Activated CD4-positive, alpha-beta T cell treated with anti-CD3 and anti-CD28 coated beads, Interleukin-2, amount 10 ng/mL, durations not matched to agents 7 days and 5 days (primary cell): Measurements from ENCODE around the gene SLCO3A1. TPM values are rescaled to one million over a fixed set of nuclear protein-coding genes. Genes with fewer than 3 reads are reported as not detected.

Experiments used
- CTCF ChIA-PET: fragments of 350-600 bp; sonication (Branson Sonifier 250); formaldehyde crosslinking; loops from one replicate; lab custom pipeline; 2021; ENCODE audit warnings: antibody characterized with exemption; lab: Charles Lee
- POLR2A ChIA-PET: fragments of 350-600 bp; sonication (Branson Sonifier 250); formaldehyde crosslinking; loops from one replicate; lab custom pipeline; 2021; ENCODE audit warnings: antibody characterized with exemption; lab: Charles Lee
- DNase-seq: peaks from one replicate; pipeline ENCODE4 v3.0.0-alpha.2; 2020
- H3K27ac Mint-ChIP-seq: one replicate; pipeline ENCODE4 v1.8.0; 2021; ENCODE audit warnings: mild to moderate bottlenecking, moderate library complexity, mixed read lengths
- H3K27me3 Mint-ChIP-seq: one replicate; pipeline ENCODE4 v1.8.0; 2021; ENCODE audit warnings: mixed read lengths
- H3K36me3 Mint-ChIP-seq: one replicate; pipeline ENCODE4 v1.8.0; 2021; ENCODE audit warnings: low read depth, mixed read lengths
- H3K4me1 Mint-ChIP-seq: one replicate; pipeline ENCODE4 v1.8.0; 2021; ENCODE audit warnings: mixed read lengths
- H3K4me3 Mint-ChIP-seq: one replicate; pipeline ENCODE4 v1.8.0; 2021; ENCODE audit warnings: mild to moderate bottlenecking, moderate library complexity, mixed read lengths
- H3K9me3 Mint-ChIP-seq: one replicate; pipeline ENCODE4 v1.8.0; 2021; ENCODE audit warnings: mixed read lengths
- total RNA-seq, 2 experiments: library from RNA; stranded (reverse); gene quantifications; one replicate each; pipeline ENCODE4 v1.2.3, GENCODE V29; 2021

Gene SLCO3A1
- total RNA-seq, 2 experiments from 2014 or later = 41.8 to 46.8 TPM

DNA sequence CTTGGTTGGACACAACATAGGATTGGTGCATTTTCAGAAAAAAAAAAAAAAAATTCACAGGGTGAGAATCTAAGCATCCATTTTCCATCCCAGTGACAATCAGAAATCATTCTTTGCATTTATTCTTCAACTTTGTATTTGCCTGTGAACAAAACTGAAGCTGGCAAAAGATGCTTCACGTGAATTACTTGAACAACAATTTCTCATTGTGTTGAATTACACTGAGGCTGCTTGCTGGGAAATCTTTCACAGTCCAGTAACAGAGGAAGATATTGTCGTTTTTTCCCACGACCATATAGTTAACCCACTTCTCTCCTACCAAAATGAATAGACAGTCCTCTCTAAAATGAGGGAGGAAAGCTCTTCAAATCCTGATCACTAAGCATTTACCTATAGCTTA is 4.3 kb upstream of the SLCO3A1 start:
- ChIA-PET POLR2A (no interaction called here), CTCF (interaction anchor here (0.6 to 3.1 kb wide), 5 partner anchors 14 to 422 kb away, joined by 3 to 11 read pairs (median 4); no protein-coding TSS in a partner anchor)
- Mint-ChIP-seq H3K9me3 (peaks cover 3% of the 10 kb centered on the region), H3K27ac (no peak overlapping the region), H3K36me3 (no peaks in the 10 kb centered on the region), H3K27me3 (peaks cover 24% of the 10 kb centered on the region), H3K4me1 (peaks cover 24% of the 10 kb centered on the region), H3K4me3 (no peak overlapping the region)
- DNase-seq = no peak

DNA sequence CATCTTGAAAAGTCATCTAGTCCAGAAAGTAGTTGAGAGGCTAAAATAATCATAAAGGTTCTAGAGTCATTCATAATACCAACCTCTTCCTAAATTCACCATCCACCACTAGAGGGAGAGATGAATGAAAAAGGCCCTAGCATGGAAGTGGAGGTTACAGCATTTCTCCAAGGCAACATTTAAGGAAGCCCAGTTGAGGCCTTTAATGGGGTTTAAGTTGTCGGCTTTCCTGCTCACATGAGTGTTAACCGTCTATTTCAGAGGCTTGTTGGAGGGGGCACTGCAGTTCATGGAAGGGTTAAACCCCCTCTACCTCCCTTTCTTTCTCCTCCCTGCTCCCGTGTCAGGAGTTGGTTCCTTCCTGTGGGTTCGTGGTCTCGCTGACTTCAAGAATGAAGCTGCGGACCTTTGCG is 3.8 kb upstream of the SLCO3A1 start:
- Mint-ChIP-seq H3K4me3 (no peak overlapping the region), H3K4me1 (peaks cover 28% of the 10 kb centered on the region), H3K9me3 (peaks cover 3% of the 10 kb centered on the region), H3K36me3 (peaks cover 2% of the 10 kb centered on the region), H3K27ac (no peak overlapping the region), H3K27me3 (peaks cover 18% of the 10 kb centered on the region)
- CTCF ChIA-PET = interaction anchor here (0.6 to 3.1 kb wide), 5 partner anchors 15 to 422 kb away, joined by 3 to 11 read pairs (median 4); no protein-coding TSS in a partner anchor
- DNase-seq = peak; percentile 28
- POLR2A ChIA-PET = no interaction called here

- ChIA-PET POLR2A (interaction anchor here (0.6 kb wide), 1 partner anchor 542 kb away, joined by 3 read pairs; no protein-coding TSS in a partner anchor), CTCF (interaction anchor here (0.6 to 2.9 kb wide), 15 partner anchors 9 to 550 kb away, joined by 3 to 17 read pairs (median 3); no protein-coding TSS in a partner anchor)
- Mint-ChIP-seq H3K36me3 (peaks cover 8% of the 10 kb centered on the region), H3K27ac (peak overlapping the region; percentile 87), H3K4me3 (peak overlapping the region; percentile 83), H3K4me1 (peaks cover 59% of the 10 kb centered on the region), H3K9me3 (peaks cover 3% of the 10 kb centered on the region), H3K27me3 (peaks cover 5% of the 10 kb centered on the region)
- DNase-seq = peak; percentile 72
These were observed 582 bp upstream of the SLCO3A1 start for GRCh38 chr15:91852741-91853510.

DNA sequence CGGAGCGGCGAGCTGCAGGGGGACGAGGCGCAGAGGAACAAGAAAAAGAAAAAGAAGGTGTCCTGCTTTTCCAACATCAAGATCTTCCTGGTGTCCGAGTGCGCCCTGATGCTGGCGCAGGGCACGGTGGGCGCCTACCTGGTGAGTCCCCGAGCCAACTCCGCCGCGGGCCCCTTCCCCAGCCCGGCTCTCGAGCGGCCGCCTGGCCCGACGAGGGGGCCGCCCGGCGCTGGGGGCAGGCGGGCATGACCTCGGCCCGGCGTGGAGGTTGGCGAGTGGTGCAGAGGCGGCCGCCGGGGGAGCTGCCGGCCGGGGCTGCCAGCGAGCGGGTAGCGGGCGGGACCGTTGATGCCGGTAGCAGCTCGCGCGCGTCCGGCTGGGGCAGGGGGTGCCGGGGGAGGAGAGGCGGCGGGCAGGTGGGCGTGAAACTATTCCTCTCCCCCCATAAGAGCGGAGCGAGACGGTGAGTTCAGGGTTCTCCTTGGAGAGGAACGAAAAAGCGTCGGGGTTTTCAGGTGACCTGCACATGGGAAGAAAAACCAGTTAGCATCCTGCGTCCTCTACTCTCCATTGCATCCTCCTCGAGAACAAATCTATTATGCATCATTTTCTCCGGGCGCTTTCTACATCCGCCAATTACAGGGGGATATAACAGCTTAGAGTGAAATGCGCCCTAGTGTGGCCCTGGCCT is 585 bp downstream of the SLCO3A1 start:
- peak; percentile 43 for DNase-seq
- POLR2A ChIA-PET = interaction anchor here (0.6 to 1.1 kb wide), 3 partner anchors 10 to 543 kb away, joined by 3 to 4 read pairs (median 3); no protein-coding TSS in a partner anchor
- peaks cover 70% of the 10 kb centered on the region for H3K4me1 Mint-ChIP-seq
- peaks cover 14% of the 10 kb centered on the region for H3K36me3 Mint-ChIP-seq
- H3K27ac Mint-ChIP-seq = peak overlapping the region; percentile 85
- peak overlapping the region; percentile 83 for H3K4me3 Mint-ChIP-seq
- H3K27me3 Mint-ChIP-seq = peaks cover 5% of the 10 kb centered on the region
- H3K9me3 Mint-ChIP-seq = peaks cover 3% of the 10 kb centered on the region
- CTCF ChIA-PET = interaction anchor here (0.9 to 2.9 kb wide), 9 partner anchors 9 to 224 kb away, joined by 3 to 17 read pairs (median 4); no protein-coding TSS in a partner anchor

GRCh38 chr15:91854639-91854990 is 1.1 kb downstream of the SLCO3A1 start:
- POLR2A ChIA-PET = interaction anchor here (1.1 kb wide), 1 partner anchor 10 kb away, joined by 4 read pairs; no protein-coding TSS in a partner anchor
- Mint-ChIP-seq H3K4me3 (peak overlapping the region; percentile 83), H3K27ac (peak overlapping the region; percentile 85), H3K9me3 (peaks cover 3% of the 10 kb centered on the region), H3K4me1 (peaks cover 71% of the 10 kb centered on the region), H3K27me3 (peaks cover 1% of the 10 kb centered on the region), H3K36me3 (peaks cover 19% of the 10 kb centered on the region)
- CTCF ChIA-PET = interaction anchor here (1.2 to 2.9 kb wide), 5 partner anchors 8 to 224 kb away, joined by 3 to 17 read pairs (median 5); no protein-coding TSS in a partner anchor
- DNase-seq = peak; percentile 25

GRCh38 chr15:91855241-91855640 is 1.7 kb downstream of the SLCO3A1 start:
- Mint-ChIP-seq H3K27ac (peak overlapping the region; percentile 85), H3K36me3 (peaks cover 25% of the 10 kb centered on the region), H3K27me3 (no peaks in the 10 kb centered on the region), H3K9me3 (no peaks in the 10 kb centered on the region), H3K4me3 (peak overlapping the region; percentile 83), H3K4me1 (peaks cover 70% of the 10 kb centered on the region)
- ChIA-PET POLR2A (no interaction called here), CTCF (interaction anchor here (0.6 to 2.9 kb wide), 2 partner anchors 12 to 223 kb away, joined by 3 to 12 read pairs; no protein-coding TSS in a partner anchor)
- no peak for DNase-seq

- CTCF ChIA-PET = interaction anchor here (0.6 kb wide), 1 partner anchor 12 kb away, joined by 3 read pairs; no protein-coding TSS in a partner anchor
- H3K4me1 Mint-ChIP-seq = peaks cover 76% of the 10 kb centered on the region
- no peaks in the 10 kb centered on the region for H3K27me3 Mint-ChIP-seq
- peaks cover 28% of the 10 kb centered on the region for H3K36me3 Mint-ChIP-seq
- peak overlapping the region; percentile 91 for H3K27ac Mint-ChIP-seq
- POLR2A ChIA-PET = no interaction called here
- H3K4me3 Mint-ChIP-seq = peak overlapping the region; percentile 47
- DNase-seq = no peak
- H3K9me3 Mint-ChIP-seq = no peaks in the 10 kb centered on the region
These were observed 2.4 kb downstream of the SLCO3A1 start for GRCh38 chr15:91855684-91856489.

DNA sequence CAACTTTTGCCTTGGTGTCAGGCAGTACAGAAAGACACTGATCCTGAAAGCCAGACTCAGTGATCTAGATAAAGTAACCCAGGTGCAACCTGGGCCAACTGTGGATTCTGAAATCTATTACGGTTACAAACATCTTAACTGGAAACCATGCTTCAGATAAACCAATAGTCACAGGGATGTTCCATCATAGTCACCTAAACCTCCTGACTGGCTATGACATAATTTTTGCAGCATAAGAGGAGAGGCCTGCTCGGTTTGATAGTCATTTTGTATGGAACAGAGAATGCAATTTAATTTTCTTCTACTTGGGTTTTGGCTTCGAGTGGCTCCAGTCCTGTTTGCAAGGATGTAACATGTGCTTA is 3.7 kb downstream of the SLCO3A1 start:
- Mint-ChIP-seq H3K4me1 (peaks cover 77% of the 10 kb centered on the region), H3K27ac (peak overlapping the region; percentile 91), H3K36me3 (peaks cover 30% of the 10 kb centered on the region), H3K4me3 (peak overlapping the region; percentile 47), H3K9me3 (no peaks in the 10 kb centered on the region), H3K27me3 (no peaks in the 10 kb centered on the region)
- ChIA-PET CTCF (no interaction called here), POLR2A (no interaction called here)
- DNase-seq = no peak

DNA sequence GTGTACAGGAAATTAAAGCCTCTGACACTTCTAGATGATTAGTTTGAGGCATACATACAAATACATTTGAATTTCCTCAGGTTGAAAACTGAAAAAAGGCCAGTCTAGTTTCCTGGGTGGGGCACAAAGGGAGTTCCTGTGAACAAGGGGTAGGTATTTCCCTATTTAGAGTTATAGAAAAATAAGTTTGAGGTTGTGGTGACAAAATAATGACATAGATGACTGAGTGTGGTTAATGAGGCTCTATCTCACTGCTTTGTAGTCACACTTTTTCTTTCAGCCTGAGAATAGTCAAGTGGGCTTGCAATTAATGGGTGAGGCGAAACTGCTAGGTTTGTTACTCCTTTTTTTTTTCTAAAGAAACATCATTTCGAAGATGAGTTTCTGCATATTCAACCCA is 4.3 kb downstream of the SLCO3A1 start:
- Mint-ChIP-seq H3K9me3 (no peaks in the 10 kb centered on the region), H3K36me3 (peaks cover 33% of the 10 kb centered on the region), H3K4me3 (peak overlapping the region; percentile 47), H3K4me1 (peaks cover 80% of the 10 kb centered on the region), H3K27ac (peak overlapping the region; percentile 91), H3K27me3 (no peaks in the 10 kb centered on the region)
- ChIA-PET POLR2A (no interaction called here), CTCF (no interaction called here)
- peak; percentile 62 for DNase-seq

GRCh38 chr15:91860498-91860897 is 7.0 kb downstream of the SLCO3A1 start:
- no peaks in the 10 kb centered on the region for H3K9me3 Mint-ChIP-seq
- CTCF ChIA-PET = interaction anchor here (0.6 kb wide), 1 partner anchor 1311 kb away, joined by 4 read pairs; no protein-coding TSS in a partner anchor
- POLR2A ChIA-PET = no interaction called here
- H3K27ac Mint-ChIP-seq = no peak overlapping the region
- peaks cover 93% of the 10 kb centered on the region for H3K4me1 Mint-ChIP-seq
- H3K36me3 Mint-ChIP-seq = peaks cover 25% of the 10 kb centered on the region
- peaks cover 1% of the 10 kb centered on the region for H3K27me3 Mint-ChIP-seq
- no peak for DNase-seq
- H3K4me3 Mint-ChIP-seq = no peak overlapping the region

GRCh38 chr15:91861223-91861622 is 7.7 kb downstream of the SLCO3A1 start:
- POLR2A ChIA-PET = no interaction called here
- Mint-ChIP-seq H3K27ac (no peak overlapping the region), H3K27me3 (peaks cover 1% of the 10 kb centered on the region), H3K9me3 (no peaks in the 10 kb centered on the region), H3K4me1 (peaks cover 94% of the 10 kb centered on the region), H3K4me3 (no peak overlapping the region), H3K36me3 (peaks cover 25% of the 10 kb centered on the region)
- CTCF ChIA-PET = interaction anchor here (0.6 kb wide), 1 partner anchor 1311 kb away, joined by 4 read pairs; no protein-coding TSS in a partner anchor
- no peak for DNase-seq
